Measurements from ENCODE around the gene ZNF274.
"Not testable (repeated sequence)": the region's sequence is repeated elsewhere in the genome, so short reads cannot be mapped to it uniquely, and the experiment has no call there.

Gene ZNF274

DNA sequence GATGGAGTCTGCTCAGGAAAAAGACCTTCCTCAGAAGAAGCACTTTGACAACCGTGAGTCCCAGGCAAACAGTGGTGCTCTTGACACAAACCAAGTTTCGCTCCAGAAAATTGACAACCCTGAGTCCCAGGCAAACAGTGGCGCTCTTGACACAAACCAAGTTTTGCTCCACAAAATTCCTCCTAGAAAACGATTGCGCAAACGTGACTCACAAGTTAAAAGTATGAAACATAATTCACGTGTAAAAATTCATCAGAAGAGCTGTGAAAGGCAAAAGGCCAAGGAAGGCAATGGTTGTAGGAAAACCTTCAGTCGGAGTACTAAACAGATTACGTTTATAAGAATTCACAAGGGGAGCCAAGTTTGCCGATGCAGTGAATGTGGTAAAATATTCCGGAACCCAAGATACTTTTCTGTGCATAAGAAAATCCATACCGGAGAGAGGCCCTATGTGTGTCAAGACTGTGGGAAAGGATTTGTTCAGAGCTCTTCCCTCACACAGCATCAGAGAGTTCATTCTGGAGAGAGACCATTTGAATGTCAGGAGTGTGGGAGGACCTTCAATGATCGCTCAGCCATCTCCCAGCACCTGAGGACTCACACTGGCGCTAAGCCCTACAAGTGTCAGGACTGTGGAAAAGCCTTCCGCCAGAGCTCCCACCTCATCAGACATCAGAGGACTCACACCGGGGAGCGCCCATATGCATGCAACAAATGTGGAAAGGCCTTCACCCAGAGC is 29.6 kb downstream of the ZNF274 start:
- DNase-seq (ENCODE audit: low spot score), result no peak

DNA sequence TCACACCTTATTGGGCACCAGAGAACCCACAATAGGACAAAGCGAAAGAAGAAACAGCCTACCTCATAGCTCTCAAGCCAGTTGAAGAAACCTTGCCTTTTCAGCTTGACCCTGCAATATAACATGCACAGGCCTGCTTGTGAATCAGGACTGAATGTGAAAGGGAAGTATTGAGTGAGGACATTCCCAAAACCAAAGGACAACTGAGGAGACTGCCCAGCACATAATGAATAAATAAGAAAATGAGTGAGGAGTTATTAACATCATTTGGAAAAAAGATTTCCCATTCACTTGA is 30.2 kb downstream of the ZNF274 start:
- DNase-seq (ENCODE audit: low spot score), result no peak

DNA sequence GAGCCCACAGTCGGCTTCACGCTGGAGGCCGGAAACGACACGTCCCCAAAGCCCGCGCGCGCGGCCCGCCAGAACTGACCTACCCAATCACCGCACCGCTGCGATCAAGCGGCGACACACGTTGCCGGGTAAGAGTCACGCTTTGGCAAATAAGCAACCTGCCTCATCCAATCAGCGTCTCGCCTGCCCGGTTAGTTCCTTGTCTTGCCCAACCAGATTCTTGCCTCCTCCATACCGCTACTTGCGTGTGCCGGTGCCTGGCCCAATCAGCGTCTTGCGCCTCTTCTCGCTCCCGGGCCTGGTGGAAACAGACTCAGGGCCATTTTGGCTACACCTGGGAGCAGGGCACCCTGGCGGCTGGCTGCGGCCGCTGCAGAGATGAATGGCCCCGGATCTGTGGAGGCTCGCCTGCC is 34.2 kb downstream of the ZNF274 start:
- DNase-seq (ENCODE audit: low spot score), result no peak

DNA sequence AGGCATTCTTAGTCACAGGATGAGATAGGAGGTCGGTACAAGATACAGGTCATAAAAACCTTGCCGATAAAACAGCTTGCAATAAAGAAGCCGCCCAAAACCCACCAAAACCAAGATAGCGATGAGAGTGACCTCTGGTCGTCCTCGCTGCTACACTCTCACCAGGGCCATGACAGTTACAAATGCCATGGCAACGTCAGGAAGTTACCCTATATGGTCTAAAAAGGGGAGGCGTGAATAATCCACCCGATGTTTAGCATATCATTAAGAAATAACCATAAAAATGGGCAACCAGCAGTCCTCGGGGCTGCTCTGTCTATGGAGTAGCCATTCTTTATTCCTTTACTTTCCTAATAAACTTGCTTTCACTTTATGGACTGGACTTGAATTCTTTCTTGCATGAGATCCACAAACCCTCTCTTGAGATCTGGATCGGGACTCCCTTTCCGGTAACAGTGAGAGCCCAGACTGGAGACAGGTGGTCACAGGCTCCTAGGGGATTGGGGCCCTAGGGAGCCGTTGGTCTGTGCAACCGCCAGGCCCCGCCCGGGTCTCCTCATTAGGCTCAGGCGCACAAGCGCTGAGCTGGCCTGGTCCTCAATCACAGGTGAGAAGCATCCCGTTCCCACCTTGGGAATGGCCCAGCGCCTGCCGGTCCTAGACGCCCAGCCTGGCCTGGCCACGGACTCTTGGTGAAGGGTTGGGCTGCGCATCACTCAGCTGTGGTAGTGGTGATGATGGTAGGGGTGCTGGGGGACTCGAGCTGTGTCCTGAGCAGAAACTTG is 34.9 kb downstream of the ZNF274 start:
- no peak for DNase-seq (ENCODE audit: low spot score)

DNA sequence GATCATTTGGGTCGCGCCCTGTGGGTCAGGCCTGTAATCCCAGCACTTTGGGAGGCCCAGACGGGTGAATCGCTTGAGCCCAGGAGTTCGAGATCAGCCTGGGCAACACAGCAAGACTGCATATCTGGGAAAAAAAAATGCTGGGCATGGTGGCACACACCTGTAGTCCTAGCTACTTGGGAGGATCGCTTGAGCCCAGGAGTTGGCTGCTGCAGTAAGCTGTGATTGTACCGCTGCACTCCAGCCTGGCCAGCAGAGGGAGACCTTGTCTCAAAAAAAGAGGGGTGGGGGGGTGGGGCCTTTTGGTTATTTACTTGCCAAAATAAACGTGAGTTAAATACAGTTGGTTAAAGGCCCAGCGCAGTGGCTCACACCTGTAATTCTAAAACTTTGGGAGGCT is 36.0 kb downstream of the ZNF274 start:
- no peak for DNase-seq (ENCODE audit: low spot score)

DNA sequence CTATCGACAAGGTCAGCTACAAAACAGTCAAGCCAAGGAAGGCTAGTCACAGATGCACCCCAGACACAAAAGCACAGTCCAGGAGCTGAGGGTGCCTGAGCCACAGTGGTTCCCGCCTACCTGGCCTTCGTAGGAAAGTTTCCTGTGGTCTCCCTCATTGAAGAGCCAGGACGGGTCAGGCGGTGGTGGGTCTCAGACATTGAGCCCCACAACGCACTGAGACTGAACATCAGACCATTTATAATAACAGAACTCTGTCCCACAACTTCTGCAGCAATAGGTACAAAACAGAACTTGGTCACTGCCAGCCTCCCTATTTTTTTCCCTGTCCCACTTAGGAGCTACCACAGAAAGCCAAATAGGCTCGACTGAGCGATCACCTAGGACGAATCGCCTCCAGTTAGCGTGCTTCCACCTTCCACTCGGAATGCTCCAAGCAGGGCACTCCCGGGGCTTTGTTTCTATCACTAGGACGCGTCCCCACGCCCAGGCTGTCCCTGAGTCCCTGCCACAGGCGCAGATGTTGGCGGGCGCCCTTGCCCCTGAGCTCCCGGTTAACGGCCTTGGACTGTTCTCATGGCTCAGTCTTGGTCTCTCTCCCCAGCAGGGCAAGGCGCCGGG is 45.2 kb downstream of the ZNF274 start:
- DNase-seq (ENCODE audit: low spot score), result no peak

DNA sequence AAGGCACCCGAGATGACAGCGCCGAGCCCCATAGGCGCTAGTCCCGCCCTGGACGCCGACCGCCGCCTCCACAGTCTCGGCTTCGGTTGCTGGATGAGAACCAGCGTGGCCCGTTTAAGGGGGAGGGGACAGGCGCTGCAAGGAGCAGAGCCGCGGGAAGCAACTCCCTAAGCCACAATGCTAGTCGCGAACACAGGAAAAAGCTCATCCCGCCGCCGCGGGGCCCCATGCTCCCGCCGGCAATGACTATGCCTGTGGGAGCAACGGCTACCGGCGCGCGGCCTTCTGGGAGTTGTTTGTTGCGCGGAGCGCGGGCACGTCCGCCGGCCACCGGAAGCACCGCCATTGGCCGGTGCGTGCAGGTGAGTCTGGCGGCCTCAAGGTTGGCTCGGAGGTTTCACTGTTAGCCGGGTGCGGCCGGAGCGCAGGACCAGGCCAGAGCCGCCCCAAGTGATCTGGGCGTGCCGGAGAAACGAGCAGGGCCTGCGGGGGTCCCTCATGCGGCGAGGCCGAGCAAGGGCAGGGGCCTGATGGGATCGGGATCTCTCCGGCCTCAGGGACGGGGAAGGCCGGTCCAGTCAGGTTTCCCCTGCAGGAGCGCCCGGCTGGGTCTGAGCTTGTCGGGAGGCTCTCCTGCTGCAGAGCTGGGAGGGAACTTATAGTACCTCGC is 45.9 kb downstream of the ZNF274 start, which contains the start of gene ZNF544:
Gene ZNF544 (plus strand): TSS at position 330 of the 670 bp plus-strand sequence. CDS start 15,110 bp downstream, outside the sequence.
- peak; percentile 93 for DNase-seq (ENCODE audit: low spot score)

DNA sequence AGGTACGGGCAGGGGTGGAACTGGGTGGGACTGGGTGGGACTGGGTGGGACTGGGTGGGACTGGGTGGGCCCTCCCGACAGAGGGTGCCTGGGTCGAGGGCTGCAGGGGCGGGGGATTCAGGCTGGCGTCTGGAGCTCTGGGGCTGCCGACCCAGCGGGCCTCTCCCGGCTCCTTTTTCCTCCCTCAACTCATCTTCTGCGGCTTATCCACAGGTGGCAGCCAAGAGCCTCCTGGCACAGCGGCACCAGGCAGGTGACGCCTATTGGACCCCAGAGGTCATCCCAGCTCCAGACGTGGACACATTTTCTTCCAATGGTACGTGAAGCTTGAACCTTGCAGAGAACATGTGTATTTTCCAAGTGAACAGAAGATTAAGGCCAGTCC is 46.4 kb downstream of the ZNF274 start:
- peak; percentile 79 for DNase-seq (ENCODE audit: low spot score)

DNA sequence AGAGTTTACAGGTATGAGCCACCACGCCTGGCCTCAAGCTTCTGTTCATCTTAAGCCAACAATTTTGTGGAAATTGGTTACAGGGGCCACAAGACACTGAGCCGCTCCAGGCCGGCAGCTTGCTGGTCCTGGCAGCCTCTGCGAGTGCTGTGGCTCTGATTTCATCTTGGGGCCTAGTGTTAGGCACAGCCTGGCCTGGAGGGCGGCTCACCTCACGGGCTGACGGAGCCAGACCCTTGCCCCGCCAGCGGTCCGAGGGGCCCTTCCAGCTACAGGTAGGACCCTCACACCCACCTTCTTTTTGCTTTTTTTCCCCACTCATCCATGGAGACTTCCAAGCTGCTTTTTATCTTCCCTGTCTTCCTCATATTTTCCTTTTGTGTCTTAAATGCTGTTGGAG is 54.5 kb downstream of the ZNF274 start:
- DNase-seq (ENCODE audit: low spot score), result no peak

DNA sequence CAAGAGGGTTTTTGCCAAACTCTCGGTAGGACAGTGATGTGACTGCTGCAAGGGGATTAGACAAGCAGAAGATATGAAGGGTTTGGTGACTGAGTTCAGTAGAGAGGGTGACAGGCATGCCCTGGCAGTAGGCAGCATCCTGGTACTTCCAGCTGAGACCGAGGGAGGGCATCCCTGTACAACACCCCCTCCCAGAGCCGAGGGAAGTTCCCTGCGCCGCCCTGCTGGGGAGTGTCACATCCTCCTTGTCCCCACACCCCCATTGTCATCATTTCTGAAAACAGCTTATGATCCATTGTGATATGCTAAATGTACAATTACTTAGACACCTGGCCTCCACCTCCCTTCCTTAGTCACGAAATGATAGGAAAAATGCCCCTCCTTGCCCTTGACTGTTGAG is 60.5 kb downstream of the ZNF274 start:
- DNase-seq (ENCODE audit: low spot score), result no peak

DNA sequence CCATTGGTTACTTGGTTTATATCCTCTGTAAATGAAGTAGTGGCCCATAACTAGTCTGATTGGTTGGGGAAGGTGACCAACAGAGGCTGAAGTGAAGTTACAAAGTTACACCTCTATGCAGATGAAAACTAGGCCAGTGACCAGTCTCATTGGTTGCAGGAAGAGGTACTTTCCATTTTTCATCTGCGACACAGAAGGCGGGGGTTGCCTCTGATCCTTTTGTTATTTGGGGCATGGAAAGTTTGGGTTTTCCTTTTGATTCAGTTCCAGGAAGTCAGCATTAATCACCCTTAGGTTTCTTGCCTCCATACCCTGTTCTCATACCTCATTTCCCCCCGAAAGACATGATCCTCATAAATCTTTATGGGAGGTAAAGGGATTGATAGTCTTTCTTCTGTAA is 66.0 kb downstream of the ZNF274 start:
- no peak for DNase-seq (ENCODE audit: low spot score)

DNA sequence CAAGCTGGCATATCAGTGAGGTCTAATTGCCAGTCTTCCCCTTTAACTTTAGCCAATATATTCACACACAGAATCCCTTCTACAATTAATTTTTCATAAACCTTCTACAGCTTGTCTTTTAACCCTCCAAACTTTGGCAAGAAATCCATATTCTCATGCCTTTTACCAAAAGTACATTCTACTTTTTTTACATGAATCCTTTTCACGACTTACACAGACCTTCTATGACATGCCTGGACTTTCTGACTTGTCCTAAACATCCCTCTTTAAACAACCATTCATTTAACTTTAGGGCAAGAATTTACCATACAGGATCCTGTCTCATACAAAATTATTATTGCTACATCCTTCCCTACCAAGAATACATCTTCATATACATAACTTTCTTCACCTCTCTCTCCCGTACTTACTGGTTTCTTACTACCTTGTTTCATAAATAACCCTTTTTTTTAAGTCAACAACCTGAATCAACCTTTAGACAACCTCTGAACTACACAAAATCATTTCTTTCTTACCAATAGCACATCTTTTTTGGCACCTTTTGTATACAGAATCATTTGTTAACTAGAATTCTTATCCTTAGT is 69.3 kb downstream of the ZNF274 start:
- DNase-seq (ENCODE audit: low spot score), result no peak

DNA sequence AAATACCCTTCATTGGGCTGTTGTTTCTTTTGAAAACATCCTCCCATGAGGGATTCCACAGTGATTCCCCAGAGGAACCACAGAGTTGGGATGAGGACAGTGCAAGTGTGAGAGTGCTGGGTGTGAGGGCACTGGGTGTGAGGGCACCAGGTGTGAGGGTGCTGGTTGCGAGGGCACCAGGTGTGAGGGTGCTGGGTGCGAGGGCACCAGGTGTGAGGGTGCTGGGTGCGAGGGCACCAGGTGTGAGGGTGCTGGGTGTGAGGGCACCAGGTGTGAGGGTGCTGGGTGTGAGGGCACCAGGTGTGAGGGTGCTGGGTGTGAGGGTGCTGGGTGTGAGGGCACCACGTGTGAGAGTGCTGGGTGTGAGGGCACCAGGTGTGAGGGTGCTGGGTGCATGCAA is 75.4 kb downstream of the ZNF274 start:
- DNase-seq (ENCODE audit: low spot score), result not testable (repeated sequence)

DNA sequence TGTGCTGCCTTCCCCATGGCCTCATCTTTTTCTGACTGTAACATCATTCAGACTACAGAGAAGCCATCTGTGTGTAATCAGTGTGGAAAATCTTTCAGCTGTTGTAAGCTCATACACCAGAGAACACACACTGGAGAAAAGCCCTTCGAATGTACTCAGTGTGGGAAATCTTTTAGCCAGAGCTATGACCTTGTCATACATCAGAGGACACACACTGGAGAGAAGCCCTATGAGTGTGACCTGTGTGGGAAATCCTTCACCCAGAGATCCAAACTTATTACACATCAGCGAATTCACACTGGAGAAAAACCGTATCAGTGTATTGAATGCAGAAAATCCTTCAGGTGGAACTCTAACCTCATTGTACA is 78.7 kb downstream of the ZNF274 start:
- no peak for DNase-seq (ENCODE audit: low spot score)

DNA sequence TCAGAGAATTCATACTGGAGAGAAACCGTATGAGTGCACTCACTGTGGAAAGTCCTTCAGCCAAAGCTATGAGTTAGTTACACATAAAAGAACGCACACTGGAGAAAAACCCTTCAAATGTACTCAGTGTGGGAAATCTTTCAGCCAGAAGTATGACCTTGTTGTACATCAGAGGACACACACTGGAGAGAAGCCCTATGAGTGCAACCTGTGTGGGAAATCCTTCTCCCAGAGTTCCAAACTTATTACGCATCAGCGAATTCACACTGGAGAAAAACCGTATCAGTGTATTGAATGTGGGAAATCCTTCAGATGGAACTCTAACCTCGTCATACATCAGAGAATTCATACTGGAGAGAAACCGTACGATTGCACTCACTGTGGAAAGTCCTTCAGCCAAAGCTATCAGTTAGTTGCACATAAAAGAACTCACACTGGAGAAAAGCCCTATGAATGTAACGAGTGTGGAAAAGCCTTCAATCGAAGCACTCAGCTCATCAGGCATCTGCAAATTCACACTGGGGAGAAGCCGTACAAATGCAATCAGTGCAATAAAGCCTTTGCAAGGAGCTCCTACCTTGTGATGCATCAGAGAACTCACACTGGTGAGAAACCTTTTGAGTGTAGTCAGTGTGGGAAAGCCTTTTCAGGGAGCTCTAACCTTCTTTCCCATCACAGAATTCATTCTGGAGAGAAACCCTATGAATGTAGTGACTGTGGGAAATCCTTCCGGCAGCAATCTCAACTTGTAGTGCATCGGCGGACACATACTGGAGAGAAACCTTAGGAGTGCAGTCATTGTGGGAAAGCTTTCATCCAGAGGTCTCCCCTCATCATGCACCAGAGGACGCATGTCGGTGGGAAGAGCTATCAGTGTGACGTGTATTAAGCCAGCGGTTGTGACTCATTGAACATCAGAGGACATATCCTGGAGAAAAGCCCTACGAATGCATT is 79.4 kb downstream of the ZNF274 start:
- no peak for DNase-seq (ENCODE audit: low spot score)

DNA sequence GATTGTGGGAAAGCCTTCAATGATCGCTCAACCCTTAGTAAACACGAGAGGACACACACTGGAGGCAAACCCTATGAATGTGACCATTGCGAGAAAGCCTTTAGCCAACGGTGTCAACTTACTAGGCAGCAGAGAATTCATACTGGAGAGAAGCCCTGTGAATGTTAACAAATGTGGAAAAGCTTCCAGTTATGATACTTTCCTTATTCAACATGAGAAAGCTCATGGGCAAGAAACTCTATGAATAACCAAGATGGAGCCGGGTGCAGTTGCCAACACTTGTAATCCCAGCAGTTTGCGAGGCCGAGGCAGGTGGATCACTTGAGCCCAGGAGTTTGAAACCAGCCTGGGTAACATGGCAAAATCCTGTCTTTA is 80.0 kb downstream of the ZNF274 start:
- DNase-seq (ENCODE audit: low spot score), result no peak

All from D341Med (cell line).